Panc1 (cell line): ENCODE results near the gene LRFN2.

Experiments
- POLR2AphosphoS5 ChIP-seq: IDR thresholded peaks from 2 replicates; pipeline ENCODE4 v1.6.1; 2012; ENCODE audit warnings: mild to moderate bottlenecking, low read depth, low read length, moderate library complexity
- SIN3A ChIP-seq: IDR thresholded peaks from 2 replicates; pipeline ENCODE4 v1.6.1; 2012; ENCODE audit warnings: low read depth, mild to moderate bottlenecking, low read length, moderate library complexity, borderline replicate concordance; ENCODE audit not compliant: insufficient read depth
- TF ChIP-seq, protein P1 (sequence below): fragments of 450-650 bp; IDR thresholded peaks from 2 replicates; pipeline ENCODE4 v1.5.1; 2017; ENCODE audit warnings: mild to moderate bottlenecking

DNA sequence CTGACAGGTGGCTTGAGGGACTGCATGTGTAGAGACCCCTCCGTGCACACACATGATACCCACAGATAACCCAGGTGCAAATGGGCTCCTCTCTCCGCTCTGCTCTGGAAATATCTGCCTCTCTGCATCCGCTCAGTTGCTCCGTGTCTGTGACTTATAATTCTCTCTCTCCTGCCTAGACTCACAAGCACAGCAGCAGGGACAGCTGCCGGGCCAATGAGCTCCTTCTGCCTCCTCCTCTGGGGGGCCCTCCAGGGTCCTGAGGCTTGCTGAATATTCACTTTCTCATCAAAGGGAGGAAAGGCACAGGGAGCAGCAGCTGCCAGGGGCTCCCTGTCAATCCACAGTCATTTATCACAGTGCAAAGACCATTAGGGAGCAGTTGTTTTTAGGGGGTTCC is 24.1 kb downstream of the LRFN2 start:
- TF ChIP-seq, protein P1, sequence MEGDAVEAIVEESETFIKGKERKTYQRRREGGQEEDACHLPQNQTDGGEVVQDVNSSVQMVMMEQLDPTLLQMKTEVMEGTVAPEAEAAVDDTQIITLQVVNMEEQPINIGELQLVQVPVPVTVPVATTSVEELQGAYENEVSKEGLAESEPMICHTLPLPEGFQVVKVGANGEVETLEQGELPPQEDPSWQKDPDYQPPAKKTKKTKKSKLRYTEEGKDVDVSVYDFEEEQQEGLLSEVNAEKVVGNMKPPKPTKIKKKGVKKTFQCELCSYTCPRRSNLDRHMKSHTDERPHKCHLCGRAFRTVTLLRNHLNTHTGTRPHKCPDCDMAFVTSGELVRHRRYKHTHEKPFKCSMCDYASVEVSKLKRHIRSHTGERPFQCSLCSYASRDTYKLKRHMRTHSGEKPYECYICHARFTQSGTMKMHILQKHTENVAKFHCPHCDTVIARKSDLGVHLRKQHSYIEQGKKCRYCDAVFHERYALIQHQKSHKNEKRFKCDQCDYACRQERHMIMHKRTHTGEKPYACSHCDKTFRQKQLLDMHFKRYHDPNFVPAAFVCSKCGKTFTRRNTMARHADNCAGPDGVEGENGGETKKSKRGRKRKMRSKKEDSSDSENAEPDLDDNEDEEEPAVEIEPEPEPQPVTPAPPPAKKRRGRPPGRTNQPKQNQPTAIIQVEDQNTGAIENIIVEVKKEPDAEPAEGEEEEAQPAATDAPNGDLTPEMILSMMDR, result no peak
- no peak for TF ChIP-seq SIN3A
- TF ChIP-seq POLR2AphosphoS5, result no peak
